ENCODE data around the gene MEIOB.
A peak's percentile ranks its signal among the peaks of the same experiment; 100 is the strongest.
"Not testable (repeated sequence)": the region's sequence is repeated elsewhere in the genome, so short reads cannot be mapped to it uniquely, and the experiment has no call there.

The MEIOB gene

GRCh38 chr16:1887711-1888354 is 15.9 kb upstream of the MEIOB start:
- TF ChIP-seq, protein P1, sequence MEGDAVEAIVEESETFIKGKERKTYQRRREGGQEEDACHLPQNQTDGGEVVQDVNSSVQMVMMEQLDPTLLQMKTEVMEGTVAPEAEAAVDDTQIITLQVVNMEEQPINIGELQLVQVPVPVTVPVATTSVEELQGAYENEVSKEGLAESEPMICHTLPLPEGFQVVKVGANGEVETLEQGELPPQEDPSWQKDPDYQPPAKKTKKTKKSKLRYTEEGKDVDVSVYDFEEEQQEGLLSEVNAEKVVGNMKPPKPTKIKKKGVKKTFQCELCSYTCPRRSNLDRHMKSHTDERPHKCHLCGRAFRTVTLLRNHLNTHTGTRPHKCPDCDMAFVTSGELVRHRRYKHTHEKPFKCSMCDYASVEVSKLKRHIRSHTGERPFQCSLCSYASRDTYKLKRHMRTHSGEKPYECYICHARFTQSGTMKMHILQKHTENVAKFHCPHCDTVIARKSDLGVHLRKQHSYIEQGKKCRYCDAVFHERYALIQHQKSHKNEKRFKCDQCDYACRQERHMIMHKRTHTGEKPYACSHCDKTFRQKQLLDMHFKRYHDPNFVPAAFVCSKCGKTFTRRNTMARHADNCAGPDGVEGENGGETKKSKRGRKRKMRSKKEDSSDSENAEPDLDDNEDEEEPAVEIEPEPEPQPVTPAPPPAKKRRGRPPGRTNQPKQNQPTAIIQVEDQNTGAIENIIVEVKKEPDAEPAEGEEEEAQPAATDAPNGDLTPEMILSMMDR (IDR thresholded peaks at IDR 0.05; ENCODE audit: low read depth, low read length, missing control alignments): no peak
- no peak for DNase-seq (ENCODE audit: extremely low read depth, low read depth)

GRCh38 chr16:1884889-1885288 is 12.9 kb upstream of the MEIOB start:
- H3K4me3 ChIP-seq (replicated peaks; ENCODE audit: low read depth, low read length): no peak overlapping the region
- TF ChIP-seq, protein P1 (IDR thresholded peaks at IDR 0.05; ENCODE audit: low read depth, low read length, missing control alignments): no peak
- DNase-seq (ENCODE audit: extremely low read depth, low read depth): no peak

More at GRCh38 chr16:1887711-1888354, 15.9 kb upstream of the MEIOB start:
- no peak overlapping the region for H3K4me3 ChIP-seq (replicated peaks; ENCODE audit: low read depth, low read length)

DNA sequence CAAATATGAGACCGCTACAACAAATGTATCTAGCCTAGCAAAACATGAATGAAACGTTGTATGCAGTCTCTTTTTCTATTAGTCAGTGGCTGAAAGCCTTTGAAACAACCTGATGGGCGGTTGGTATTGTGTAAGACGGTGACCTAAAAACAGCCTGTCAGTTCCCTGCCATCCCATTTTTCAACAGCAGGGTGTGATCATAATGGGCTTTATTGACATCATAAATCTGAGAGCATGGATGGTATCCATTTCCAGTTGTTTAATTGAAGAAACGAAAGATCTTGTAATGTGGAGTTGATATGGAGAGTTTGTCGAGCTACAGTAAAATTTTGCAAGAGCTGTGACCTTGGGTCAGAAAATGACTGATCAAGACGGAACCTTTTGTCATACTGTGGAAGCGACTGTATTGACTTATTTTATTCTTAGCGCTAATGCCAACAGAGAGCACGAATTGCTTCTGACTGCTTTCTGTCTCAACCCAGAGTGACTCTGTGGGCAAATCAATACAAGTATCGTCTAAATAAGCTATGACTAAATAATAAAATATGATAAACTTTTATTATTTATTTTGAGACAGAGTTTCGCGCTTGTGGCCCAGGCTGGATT is 12.3 kb upstream of the MEIOB start:
- TF ChIP-seq, protein P1 (IDR thresholded peaks at IDR 0.05; ENCODE audit: low read depth, low read length, missing control alignments): peak; percentile 19
- DNase-seq (ENCODE audit: extremely low read depth, low read depth): no peak

GRCh38 chr16:1881172-1881571 is 9.2 kb upstream of the MEIOB start:
- H3K4me3 ChIP-seq (replicated peaks; ENCODE audit: low read depth, low read length); DNase-seq (ENCODE audit: extremely low read depth, low read depth): not testable (repeated sequence)

More for the DNA sequence above, 12.3 kb upstream of the MEIOB start:
- H3K4me3 ChIP-seq (replicated peaks; ENCODE audit: low read depth, low read length): no peak overlapping the region

- H3K4me3 ChIP-seq (replicated peaks; ENCODE audit: low read depth, low read length): no peak overlapping the region
- DNase-seq (ENCODE audit: extremely low read depth, low read depth): no peak
- TF ChIP-seq, protein P1 (IDR thresholded peaks at IDR 0.05; ENCODE audit: low read depth, low read length, missing control alignments): no peak
These were observed 7.5 kb upstream of the MEIOB start for GRCh38 chr16:1879477-1879876.

GRCh38 chr16:1878256-1878655 is 6.3 kb upstream of the MEIOB start:
- no peak for DNase-seq (ENCODE audit: extremely low read depth, low read depth)
- no peak overlapping the region for H3K4me3 ChIP-seq (replicated peaks; ENCODE audit: low read depth, low read length)
- TF ChIP-seq, protein P1 (IDR thresholded peaks at IDR 0.05; ENCODE audit: low read depth, low read length, missing control alignments): no peak

GRCh38 chr16:1877804-1878203 is 5.8 kb upstream of the MEIOB start:
- DNase-seq (ENCODE audit: extremely low read depth, low read depth): no peak
- H3K4me3 ChIP-seq (replicated peaks; ENCODE audit: low read depth, low read length): no peak overlapping the region
- TF ChIP-seq, protein P1 (IDR thresholded peaks at IDR 0.05; ENCODE audit: low read depth, low read length, missing control alignments): no peak
